ENCODE data around the gene KCNH1.

DNA sequence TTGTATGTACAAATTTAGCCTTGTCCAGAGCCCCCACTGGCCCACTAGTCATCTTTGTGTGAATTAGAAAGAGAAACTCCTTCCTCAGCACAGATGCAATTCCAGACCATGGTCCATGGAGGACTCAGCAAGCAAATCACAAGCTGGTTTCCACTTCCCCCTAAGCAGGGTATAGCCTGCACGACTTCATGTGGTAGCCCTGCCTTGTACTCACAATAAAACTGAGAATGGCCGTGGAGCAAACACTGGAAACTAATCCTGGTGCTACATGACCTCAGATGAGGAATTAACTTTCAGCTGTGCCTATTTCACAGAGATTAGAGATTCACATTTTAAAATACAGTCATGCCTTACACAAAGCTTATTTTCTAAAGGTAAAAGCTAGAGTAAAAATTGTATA lies 32.5 kb downstream of the KCNH1 start:
- TF ChIP-seq, protein P1, sequence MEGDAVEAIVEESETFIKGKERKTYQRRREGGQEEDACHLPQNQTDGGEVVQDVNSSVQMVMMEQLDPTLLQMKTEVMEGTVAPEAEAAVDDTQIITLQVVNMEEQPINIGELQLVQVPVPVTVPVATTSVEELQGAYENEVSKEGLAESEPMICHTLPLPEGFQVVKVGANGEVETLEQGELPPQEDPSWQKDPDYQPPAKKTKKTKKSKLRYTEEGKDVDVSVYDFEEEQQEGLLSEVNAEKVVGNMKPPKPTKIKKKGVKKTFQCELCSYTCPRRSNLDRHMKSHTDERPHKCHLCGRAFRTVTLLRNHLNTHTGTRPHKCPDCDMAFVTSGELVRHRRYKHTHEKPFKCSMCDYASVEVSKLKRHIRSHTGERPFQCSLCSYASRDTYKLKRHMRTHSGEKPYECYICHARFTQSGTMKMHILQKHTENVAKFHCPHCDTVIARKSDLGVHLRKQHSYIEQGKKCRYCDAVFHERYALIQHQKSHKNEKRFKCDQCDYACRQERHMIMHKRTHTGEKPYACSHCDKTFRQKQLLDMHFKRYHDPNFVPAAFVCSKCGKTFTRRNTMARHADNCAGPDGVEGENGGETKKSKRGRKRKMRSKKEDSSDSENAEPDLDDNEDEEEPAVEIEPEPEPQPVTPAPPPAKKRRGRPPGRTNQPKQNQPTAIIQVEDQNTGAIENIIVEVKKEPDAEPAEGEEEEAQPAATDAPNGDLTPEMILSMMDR (IDR thresholded peaks at IDR 0.05): no peak
- no peak for TF ChIP-seq POLR2AphosphoS5 (IDR thresholded peaks at IDR 0.05)
- no peak for TF ChIP-seq POLR2A (IDR thresholded peaks at IDR 0.05)

All from prostate gland (tissue), 2 donors.